ENCODE data around the gene RTN4RL1.
A peak's percentile ranks its signal among the peaks of the same experiment; 100 is the strongest.
"Not testable (repeated sequence)": the region's sequence is repeated elsewhere in the genome, so short reads cannot be mapped to it uniquely, and the experiment has no call there.

The RTN4RL1 gene

GRCh38 chr17:2025622-2026309 is 632 bp upstream of the RTN4RL1 start:
- H3K27ac Mint-ChIP-seq: no peak overlapping the region
- H3K4me3 Mint-ChIP-seq: peak overlapping the region; percentile 80
- peaks cover 13% of the 10 kb centered on the region for H3K27me3 Mint-ChIP-seq
- H3K4me1 Mint-ChIP-seq: peaks cover 13% of the 10 kb centered on the region
- no peaks in the 10 kb centered on the region for H3K36me3 Mint-ChIP-seq
- H3K9me3 Mint-ChIP-seq: no peaks in the 10 kb centered on the region

- Mint-ChIP-seq H3K9me3 (no peaks in the 10 kb centered on the region), H3K36me3 (no peaks in the 10 kb centered on the region), H3K27ac (no peak overlapping the region), H3K4me3 (peak overlapping the region; percentile 68), H3K27me3 (peaks cover 13% of the 10 kb centered on the region), H3K4me1 (peaks cover 10% of the 10 kb centered on the region)
Measured at GRCh38 chr17:2024572-2025219, 438 bp downstream of the RTN4RL1 start.

DNA sequence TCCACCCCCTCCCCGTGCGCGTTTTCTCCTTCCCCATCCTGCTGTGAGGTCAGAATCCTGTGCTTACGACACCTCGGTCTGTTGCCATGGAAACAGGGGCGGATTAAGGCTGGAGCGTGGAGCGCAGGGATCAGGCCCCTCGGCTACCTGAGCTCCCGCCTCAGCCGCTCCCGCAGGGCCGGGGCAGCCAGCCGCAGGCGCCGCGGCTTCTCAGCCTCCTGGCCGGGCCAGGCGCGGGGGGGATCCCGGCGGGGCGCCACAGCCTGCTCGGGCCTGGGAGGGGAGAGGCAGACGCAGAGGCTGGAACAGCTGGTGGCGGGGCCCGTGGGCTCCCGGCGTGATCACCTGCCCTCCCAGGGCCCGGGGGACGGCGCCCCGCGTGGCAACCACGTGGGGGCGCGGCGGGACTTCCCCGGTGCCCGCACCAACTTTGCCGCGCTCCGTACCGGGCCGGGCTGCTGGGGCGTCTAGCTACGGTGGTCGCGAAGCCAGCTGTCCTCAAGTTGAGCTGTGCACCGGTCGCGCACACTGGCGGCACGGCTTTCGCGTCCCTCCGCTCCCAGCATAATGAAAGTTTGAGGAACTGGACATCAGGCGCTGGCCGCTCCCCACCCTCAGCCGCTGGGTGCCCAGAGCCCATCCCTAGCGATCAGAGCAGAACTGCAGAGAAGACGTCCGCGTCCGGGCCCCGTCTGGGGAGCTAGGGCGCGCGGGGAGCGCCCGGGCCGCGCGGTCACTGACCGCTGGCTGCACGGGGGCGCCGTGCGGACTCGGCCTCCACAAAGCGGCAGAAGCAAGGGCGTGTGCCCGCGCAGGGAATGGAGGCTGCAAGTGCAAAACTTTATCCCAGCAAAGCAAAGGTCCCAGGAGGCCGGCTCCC is 1.2 kb downstream of the RTN4RL1 start:
- H3K27me3 Mint-ChIP-seq: peaks cover 17% of the 10 kb centered on the region
- no peaks in the 10 kb centered on the region for H3K9me3 Mint-ChIP-seq
- no peak overlapping the region for H3K27ac Mint-ChIP-seq
- no peaks in the 10 kb centered on the region for H3K36me3 Mint-ChIP-seq
- H3K4me3 Mint-ChIP-seq: peak overlapping the region; percentile 83
- peaks cover 10% of the 10 kb centered on the region for H3K4me1 Mint-ChIP-seq

DNA sequence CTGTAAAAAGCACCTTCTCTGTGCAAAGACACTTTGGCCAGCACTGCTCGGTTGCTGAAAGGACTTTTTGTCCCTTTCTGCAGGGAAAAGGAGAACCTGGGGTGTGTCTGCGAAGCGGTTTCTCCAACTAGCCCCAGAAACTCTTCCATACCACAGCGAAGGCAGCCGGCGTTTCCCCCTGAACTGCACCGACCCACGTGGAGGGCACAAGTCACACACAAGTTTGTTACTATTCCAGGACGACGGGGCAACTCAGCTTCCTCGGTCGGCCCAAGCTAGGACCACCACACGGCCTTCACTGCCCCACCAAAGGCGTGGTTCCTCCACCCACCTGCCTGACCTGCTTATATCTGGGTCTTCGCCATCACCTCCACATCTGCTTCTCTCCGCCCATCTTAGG is 1.9 kb downstream of the RTN4RL1 start:
- Mint-ChIP-seq H3K4me3 (peak overlapping the region; percentile 54), H3K9me3 (no peaks in the 10 kb centered on the region), H3K27me3 (peaks cover 17% of the 10 kb centered on the region), H3K36me3 (no peaks in the 10 kb centered on the region), H3K27ac (no peak overlapping the region), H3K4me1 (peaks cover 10% of the 10 kb centered on the region)

DNA sequence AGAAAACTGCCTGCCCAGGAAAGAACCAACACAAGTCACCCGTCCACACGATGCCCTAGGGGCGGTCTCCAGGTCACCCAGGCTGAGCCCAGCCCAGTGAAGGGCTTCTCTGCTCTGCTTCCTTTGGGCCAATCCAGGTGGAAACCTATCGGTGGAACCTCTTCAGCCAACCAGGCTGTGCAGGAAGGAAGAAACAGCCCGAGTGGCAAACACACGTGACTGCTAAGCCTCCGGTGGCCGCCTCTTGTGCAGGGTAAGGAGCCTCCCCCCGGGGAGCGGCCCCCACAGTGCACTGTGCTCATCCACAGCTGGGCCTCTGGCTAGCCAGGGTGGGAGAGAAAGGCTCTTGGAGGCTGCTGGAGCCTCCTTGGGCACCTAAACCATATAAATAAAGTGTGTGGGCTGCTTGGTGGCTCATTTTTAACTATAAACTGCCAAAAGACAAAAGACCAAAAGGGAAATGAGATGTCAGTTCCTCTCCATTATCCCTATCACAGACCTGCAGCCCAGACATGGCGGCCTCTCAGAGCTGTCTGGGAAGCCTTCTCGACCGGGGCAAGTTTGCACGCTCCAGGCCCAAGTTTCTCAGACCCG is 2.4 kb downstream of the RTN4RL1 start:
- Mint-ChIP-seq H3K4me3 (peak overlapping the region; percentile 54), H3K4me1 (peaks cover 10% of the 10 kb centered on the region), H3K27me3 (peaks cover 17% of the 10 kb centered on the region), H3K27ac (no peak overlapping the region), H3K9me3 (no peaks in the 10 kb centered on the region), H3K36me3 (no peaks in the 10 kb centered on the region)

DNA sequence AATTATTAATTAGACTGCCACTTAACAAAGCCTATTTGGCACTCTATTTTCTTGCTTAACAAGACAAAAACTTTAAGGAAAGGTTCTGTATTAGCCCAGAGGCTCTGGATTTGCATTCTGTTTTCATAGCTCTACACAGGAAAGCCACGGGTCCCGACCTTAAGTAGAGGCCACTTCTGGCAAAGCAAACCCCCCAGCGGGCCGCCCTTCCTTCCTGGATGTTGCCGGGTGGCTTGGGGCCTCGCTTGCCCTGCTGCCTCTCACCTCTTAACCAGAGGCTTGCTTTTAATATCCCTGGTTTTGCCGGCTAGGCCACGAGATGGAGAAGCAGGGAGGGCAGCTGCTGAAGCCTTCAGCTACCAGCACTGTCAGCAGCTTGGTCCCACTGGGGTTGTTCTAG is 4.4 kb downstream of the RTN4RL1 start:
- Mint-ChIP-seq H3K9me3 (no peaks in the 10 kb centered on the region), H3K4me3 (no peak overlapping the region), H3K27me3 (peaks cover 8% of the 10 kb centered on the region), H3K27ac (no peak overlapping the region), H3K4me1 (peaks cover 5% of the 10 kb centered on the region), H3K36me3 (no peaks in the 10 kb centered on the region)

- Mint-ChIP-seq H3K36me3 (no peaks in the 10 kb centered on the region), H3K27ac (no peak overlapping the region), H3K9me3 (no peaks in the 10 kb centered on the region), H3K4me3 (no peak overlapping the region), H3K27me3 (peaks cover 5% of the 10 kb centered on the region), H3K4me1 (peaks cover 4% of the 10 kb centered on the region)
Measured at GRCh38 chr17:2019723-2020122, 5.4 kb downstream of the RTN4RL1 start.

GRCh38 chr17:2018716-2019510 is 6.2 kb downstream of the RTN4RL1 start:
- Mint-ChIP-seq H3K4me1 (peaks cover 4% of the 10 kb centered on the region), H3K9me3 (no peaks in the 10 kb centered on the region), H3K36me3 (no peaks in the 10 kb centered on the region), H3K27ac (no peak overlapping the region), H3K4me3 (no peak overlapping the region), H3K27me3 (peaks cover 4% of the 10 kb centered on the region)

DNA sequence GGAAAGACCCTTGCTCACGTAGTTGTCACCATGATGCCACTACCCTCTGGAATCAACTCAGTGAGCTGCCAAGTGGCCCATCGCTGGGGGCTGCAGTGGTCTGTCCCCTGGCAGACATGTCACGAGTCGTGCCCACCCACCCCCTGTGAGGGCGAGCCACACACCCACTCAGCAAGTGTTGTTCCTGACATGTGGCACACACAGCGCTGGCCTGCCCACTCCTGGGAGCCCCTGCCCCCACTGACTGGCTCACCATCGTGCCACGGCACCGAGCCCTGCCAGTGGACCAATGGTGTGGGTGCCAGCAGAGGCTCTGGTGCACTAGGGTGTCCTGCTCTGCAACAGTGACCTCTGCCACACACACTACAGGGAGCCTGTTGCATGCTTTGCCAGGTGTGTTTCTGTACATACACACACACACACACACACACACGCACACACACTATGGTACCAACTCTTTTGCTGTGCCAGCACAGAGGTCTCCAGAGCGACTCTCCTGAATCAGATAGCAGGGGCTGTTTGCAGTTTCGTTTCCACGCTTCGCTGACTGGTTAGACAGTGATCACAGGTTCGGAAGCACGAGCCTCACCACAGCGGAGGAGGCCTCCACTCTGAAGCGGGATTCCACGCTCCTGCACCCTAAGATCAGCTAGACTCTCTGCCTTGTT is 7.7 kb downstream of the RTN4RL1 start:
- H3K9me3 Mint-ChIP-seq: no peaks in the 10 kb centered on the region
- no peak overlapping the region for H3K27ac Mint-ChIP-seq
- peaks cover 5% of the 10 kb centered on the region for H3K27me3 Mint-ChIP-seq
- H3K36me3 Mint-ChIP-seq: peaks cover under 1% of the 10 kb centered on the region
- H3K4me3 Mint-ChIP-seq: no peak overlapping the region
- H3K4me1 Mint-ChIP-seq: peaks cover 2% of the 10 kb centered on the region

- no peak overlapping the region for H3K27ac Mint-ChIP-seq
- H3K9me3 Mint-ChIP-seq: no peaks in the 10 kb centered on the region
- H3K27me3 Mint-ChIP-seq: peaks cover 6% of the 10 kb centered on the region
- H3K4me3 Mint-ChIP-seq: no peak overlapping the region
- peaks cover 2% of the 10 kb centered on the region for H3K36me3 Mint-ChIP-seq
- peaks cover 4% of the 10 kb centered on the region for H3K4me1 Mint-ChIP-seq
Measured at GRCh38 chr17:2016494-2016893, 8.6 kb downstream of the RTN4RL1 start.

GRCh38 chr17:2015314-2015713 is 9.8 kb downstream of the RTN4RL1 start:
- peak overlapping the region; percentile 41 for H3K27ac Mint-ChIP-seq
- H3K27me3 Mint-ChIP-seq: peaks cover 6% of the 10 kb centered on the region
- H3K4me3 Mint-ChIP-seq: no peak overlapping the region
- H3K9me3 Mint-ChIP-seq: no peaks in the 10 kb centered on the region
- peaks cover 2% of the 10 kb centered on the region for H3K36me3 Mint-ChIP-seq
- peaks cover 4% of the 10 kb centered on the region for H3K4me1 Mint-ChIP-seq

- Mint-ChIP-seq H3K4me1 (peaks cover 4% of the 10 kb centered on the region), H3K27ac (no peak overlapping the region), H3K27me3 (peaks cover 2% of the 10 kb centered on the region), H3K4me3 (no peak overlapping the region), H3K9me3 (no peaks in the 10 kb centered on the region), H3K36me3 (peaks cover 2% of the 10 kb centered on the region)
Measured at GRCh38 chr17:2013994-2014317, 11.2 kb downstream of the RTN4RL1 start.

GRCh38 chr17:2013220-2013993 is 11.7 kb downstream of the RTN4RL1 start:
- not testable (repeated sequence) for H3K4me3 Mint-ChIP-seq, H3K27me3 Mint-ChIP-seq, H3K27ac Mint-ChIP-seq, H3K4me1 Mint-ChIP-seq, H3K36me3 Mint-ChIP-seq, H3K9me3 Mint-ChIP-seq

- peaks cover 2% of the 10 kb centered on the region for H3K36me3 Mint-ChIP-seq
- H3K4me3 Mint-ChIP-seq: no peak overlapping the region
- peaks cover 4% of the 10 kb centered on the region for H3K4me1 Mint-ChIP-seq
- H3K27ac Mint-ChIP-seq: no peak overlapping the region
- H3K27me3 Mint-ChIP-seq: peaks cover 2% of the 10 kb centered on the region
- H3K9me3 Mint-ChIP-seq: no peaks in the 10 kb centered on the region
Measured at GRCh38 chr17:2012499-2012898, 12.6 kb downstream of the RTN4RL1 start.

All from activated naive CD4-positive, alpha-beta T cell treated with anti-CD3 and anti-CD28 coated beads, Interleukin-2, amount 50 U/mL, for 24 hours (primary cell).